Epithelial cell of proximal tubule (primary cell): Measurements from ENCODE around the gene RANBP17. TPM values are rescaled to one million over a fixed set of nuclear protein-coding genes. Genes with fewer than 3 reads are reported as not detected.
"Not testable (repeated sequence)": the region's sequence is repeated elsewhere in the genome, so short reads cannot be mapped to it uniquely, and the experiment has no call there.

Experiments
- DNase-seq: peaks from one replicate; pipeline ENCODE4 v3.0.0-alpha.2; 2011; ENCODE audit warnings: low read depth
- H3K4me3 ChIP-seq: 2 replicates; pipeline ENCODE4 v1.5.1; 2011; ENCODE audit warnings: low read depth, mild to moderate bottlenecking, low read length
- CTCF ChIP-seq: conservative IDR thresholded peaks from 2 replicates; pipeline ENCODE4 v1.5.1; 2012; ENCODE audit warnings: low read depth, mild to moderate bottlenecking, low read length
- total RNA-seq: library from RNA; depleted of rRNA; stranded (reverse); fragments of >200 nt; gene quantifications from 2 replicates; pipeline ENCODE4 v1.2.3, GENCODE V29; 2015

Gene RANBP17
- total RNA-seq, 1 donor from 2014 or later = 15.0 TPM

DNA sequence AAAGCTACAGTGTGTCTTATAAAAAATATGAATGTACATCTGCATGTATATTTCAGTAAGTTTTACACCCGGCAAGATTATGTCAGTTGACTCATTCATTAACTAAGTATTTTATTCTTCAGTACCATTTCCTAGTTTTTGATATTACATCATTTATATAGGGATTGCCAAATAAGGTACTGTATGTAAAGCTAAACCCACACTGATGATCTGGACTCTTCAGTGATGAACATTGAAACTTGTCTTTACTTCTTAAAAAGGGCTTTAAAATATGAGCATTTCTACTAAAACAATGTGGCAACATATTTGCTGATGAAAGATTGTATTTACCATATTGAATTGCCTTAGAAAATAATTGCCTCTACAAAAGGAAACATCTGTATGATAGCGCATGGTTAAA lies 295.5 kb downstream of the RANBP17 start:
- no peak for DNase-seq
- TF ChIP-seq CTCF = no peak

DNA sequence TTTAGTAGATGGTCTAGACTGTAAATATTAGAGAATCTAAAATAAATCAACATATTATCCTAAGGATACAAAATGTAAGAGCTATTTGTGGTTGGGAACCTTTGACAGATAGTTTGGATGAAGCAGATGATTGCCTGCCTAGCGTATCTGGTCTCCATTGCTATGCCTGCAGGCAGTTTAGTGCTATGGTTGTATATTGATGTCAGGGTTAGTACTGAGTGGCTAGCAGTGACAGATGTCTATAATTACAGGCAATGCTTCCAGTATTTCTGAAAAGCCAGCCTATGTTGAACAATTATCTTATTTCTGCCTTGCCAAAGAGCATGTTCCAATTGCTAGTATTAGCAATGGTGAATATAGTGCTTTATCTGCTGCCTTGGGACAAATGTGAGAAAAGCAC lies 296.0 kb downstream of the RANBP17 start:
- no peak for TF ChIP-seq CTCF
- no peak overlapping the region for H3K4me3 ChIP-seq
- no peak for DNase-seq

More for the DNA sequence above, 295.5 kb downstream of the RANBP17 start:
- H3K4me3 ChIP-seq = no peak overlapping the region

- DNase-seq = no peak
- H3K4me3 ChIP-seq = no peak overlapping the region
- TF ChIP-seq CTCF = no peak
These were observed 296.8 kb downstream of the RANBP17 start for GRCh38 chr5:171158581-171158980.

DNA sequence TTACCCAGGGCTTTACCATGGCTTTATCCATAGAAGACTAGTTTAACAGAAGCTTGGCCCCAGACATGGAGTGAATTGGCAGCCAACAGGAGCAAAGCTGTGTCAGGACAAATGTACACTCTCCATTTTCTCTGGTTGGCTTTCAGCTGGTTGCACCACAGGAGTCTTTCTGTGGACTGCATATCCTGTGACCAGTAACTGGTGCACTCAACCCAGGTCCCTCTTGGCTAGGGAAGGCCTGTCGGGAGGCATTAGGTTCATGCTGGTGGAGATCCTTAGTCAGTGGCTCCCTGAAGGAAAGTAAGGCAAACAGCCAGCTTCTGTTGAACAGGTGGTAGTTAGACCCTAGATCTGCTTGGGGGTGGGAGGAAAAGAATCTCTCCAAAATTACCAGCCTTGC lies 300.3 kb downstream of the RANBP17 start:
- TF ChIP-seq CTCF = no peak
- no peak for DNase-seq
- H3K4me3 ChIP-seq = no peak overlapping the region

GRCh38 chr5:171162596-171162995 lies 300.8 kb downstream of the RANBP17 start:
- TF ChIP-seq CTCF = peak; percentile 49
- DNase-seq = no peak
- H3K4me3 ChIP-seq = no peak overlapping the region

DNA sequence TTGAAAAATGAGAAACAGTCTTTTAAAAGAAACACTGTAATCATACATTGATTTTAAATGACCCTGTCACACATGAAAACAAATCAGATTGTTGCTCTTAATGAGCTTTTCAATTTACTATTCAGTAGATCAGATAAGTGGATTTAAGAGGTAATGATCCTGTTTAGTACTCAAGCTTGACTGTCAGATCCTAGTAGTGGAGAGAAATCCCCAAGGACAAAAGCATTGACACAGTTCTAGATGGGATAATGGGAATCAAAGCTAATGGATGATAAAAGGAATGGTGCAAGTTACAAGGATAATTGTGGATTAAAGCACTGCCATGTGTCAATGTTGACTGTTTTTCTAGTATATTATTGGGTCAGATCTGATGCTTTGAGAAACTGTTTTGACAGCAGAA lies 304.9 kb downstream of the RANBP17 start:
- no peak for DNase-seq
- no peak overlapping the region for H3K4me3 ChIP-seq
- TF ChIP-seq CTCF = no peak

DNA sequence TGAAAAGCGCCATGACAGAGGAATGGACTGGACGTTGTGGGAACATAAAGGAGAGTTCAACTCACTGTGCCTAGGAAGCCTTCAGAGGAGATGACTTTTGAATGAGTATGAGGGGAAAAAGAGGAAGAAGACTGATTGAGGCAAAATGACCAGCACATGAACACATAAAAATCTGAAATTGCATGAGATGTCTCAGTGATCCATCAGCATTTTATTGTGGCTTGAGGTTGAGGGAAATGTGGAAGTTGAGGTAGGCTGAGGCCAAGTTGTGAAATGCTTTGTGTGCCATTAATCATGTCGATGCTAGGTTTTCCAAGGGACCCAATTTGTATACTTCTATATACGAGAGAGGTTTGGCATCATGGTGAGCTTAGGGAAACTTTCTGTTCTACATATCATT lies 306.4 kb downstream of the RANBP17 start:
- no peak overlapping the region for H3K4me3 ChIP-seq
- no peak for DNase-seq
- no peak for TF ChIP-seq CTCF

- DNase-seq, H3K4me3 ChIP-seq: not testable (repeated sequence)
These were observed 313.1 kb downstream of the RANBP17 start for GRCh38 chr5:171174960-171175359.
